ENCODE results near the gene COX19. TPM values are rescaled to one million over a fixed set of nuclear protein-coding genes. Genes with fewer than 3 reads are reported as not detected.

The COX19 gene
- polyA plus RNA-seq, 1 of the 3 experiments (the other 2 are of a cell fraction): 7.6 TPM

- TF ChIP-seq MEF2A (IDR thresholded peaks at IDR 0.05; ENCODE audit: borderline replicate concordance, low read depth): no peak
- TF ChIP-seq NFIC (IDR thresholded peaks at IDR 0.05; ENCODE audit: borderline replicate concordance): no peak
- TF ChIP-seq USF1 (IDR thresholded peaks at IDR 0.05; ENCODE audit: borderline replicate concordance, low read depth): no peak
- no peak for TF ChIP-seq RFX5 (IDR thresholded peaks at IDR 0.05; ENCODE audit: low read length)
Measured at GRCh38 chr7:1019255-1019785, 44.0 kb upstream of the COX19 start (continued).

GRCh38 chr7:1018334-1018695 lies 43.0 kb upstream of the COX19 start:
- peaks cover 75% of the 10 kb centered on the region; the same call in 1 of the 2 replicates for H3K79me2 ChIP-seq (ENCODE audit: insufficient read depth)
- TF ChIP-seq PBX3 (IDR thresholded peaks at IDR 0.05) (no peak), GABPA (IDR thresholded peaks at IDR 0.05; ENCODE audit: low read depth) (no peak), POLR2AphosphoS5 (IDR thresholded peaks at IDR 0.05; ENCODE audit: low read depth, low read length) (no peak), IRF3 (IDR thresholded peaks at IDR 0.05; ENCODE audit: low read depth, low read length) (no peak), REST (IDR thresholded peaks at IDR 0.05; ENCODE audit: low read depth, low read length) (no peak)
- H3K9ac ChIP-seq: no peak overlapping the region
- ChIA-PET POLR2A (no interaction called here), CTCF (interaction anchor here (1.0 to 4.8 kb wide), 4 partner anchors 16 to 70 kb away, joined by 3 to 44 read pairs (median 7); partner anchors contain the start of gene GPER1)
- no peaks in the 10 kb centered on the region for H3K9me3 ChIP-seq
- H3K27me3 ChIP-seq (ENCODE audit: insufficient read depth): no peaks in the 10 kb centered on the region
- DNase-seq: no peak
- 98% methylated on average over 12 of the region's 13 CpGs for WGBS (ENCODE audit: low lambda C conversion rate)
- H3K36me3 ChIP-seq (replicated peaks in 1 of 2; ENCODE audit: control insufficient read depth in 1 of 2, insufficient read depth in 2 of 2, low read length in 1 of 2): peaks cover 22 to 25% of the 10 kb centered on the region in 2 experiments
- H3K4me2 ChIP-seq: no peak overlapping the region
- H3K27ac ChIP-seq (ENCODE audit: low read depth in 2 of 2, low read length in 1 of 2): no peak overlapping the region
- peaks cover 94% of the 10 kb centered on the region for H4K20me1 ChIP-seq (ENCODE audit: insufficient read depth)
- no peak overlapping the region for H3K4me3 ChIP-seq (ENCODE audit: low read depth in 2 of 2, low read length in 1 of 2)
- H3F3A ChIP-seq (replicated peaks; ENCODE audit: insufficient read depth): no peaks in the 10 kb centered on the region
- H3K4me1 ChIP-seq (ENCODE audit: control insufficient read depth in 1 of 2, insufficient read depth in 2 of 2, low read depth in 1 of 2, low read length in 1 of 2): peaks cover 0 to 3% of the 10 kb centered on the region in 2 experiments; a peak in 1 of 4 replicates
- no peak overlapping the region for H2AFZ ChIP-seq (ENCODE audit: low read depth)
- H3K9me2 ChIP-seq: no peaks in the 10 kb centered on the region
